WTC11 (cell line): ENCODE data around the gene RSPH9. TPM values are rescaled to one million over a fixed set of nuclear protein-coding genes. Genes with fewer than 3 reads are reported as not detected.

Experiments
- ATAC-seq: fragments of 200-7000 bp; cut with Tn5 transposase; 2 replicates; pipeline ENCODE4 v1.10.0; 2021; ENCODE audit warnings: mild to moderate bottlenecking, moderate library complexity
- CTCF ChIA-PET: fragments of 300-600 bp; sonication (Branson Sonifier 250); formaldehyde crosslinking; loops from one replicate; lab custom pipeline; 2021; ENCODE audit warnings: antibody characterized with exemption; lab: Charles Lee
- POLR2A ChIA-PET: fragments of 350-600 bp; sonication (Branson Sonifier 250); formaldehyde crosslinking; loops from one replicate; lab custom pipeline; 2021; ENCODE audit warnings: antibody characterized with exemption; lab: Charles Lee
- DNase-seq: peaks from one replicate; pipeline ENCODE4 v3.0.0; 2021; ENCODE audit warnings: low spot score
- H3K27ac Mint-ChIP-seq: 2 replicates; pipeline ENCODE4 v1.8.0; 2021; ENCODE audit warnings: mixed read lengths
- H3K27me3 Mint-ChIP-seq: 2 replicates; pipeline ENCODE4 v1.8.0; 2021; ENCODE audit warnings: low read depth, mild to moderate bottlenecking, moderate library complexity, mixed read lengths
- H3K36me3 Mint-ChIP-seq: 2 replicates; pipeline ENCODE4 v1.8.0; 2021; ENCODE audit warnings: mixed read lengths
- H3K4me1 Mint-ChIP-seq: 2 replicates; pipeline ENCODE4 v1.8.0; 2022; ENCODE audit warnings: mixed read lengths
- H3K4me3 Mint-ChIP-seq: 2 replicates; pipeline ENCODE4 v1.8.0; 2021; ENCODE audit warnings: mild to moderate bottlenecking, moderate library complexity, mixed read lengths
- H3K9me3 Mint-ChIP-seq: 2 replicates; pipeline ENCODE4 v1.8.0; 2021; ENCODE audit warnings: mixed read lengths
- ATF2 ChIP-seq: sonication (generic); formaldehyde crosslinking; IDR thresholded peaks from 2 replicates; pipeline ENCODE4 v1.8.1; 2022; ENCODE audit warnings: low read depth, missing genetic modification reagents, borderline replicate concordance
- ATF3 ChIP-seq: sonication (generic); formaldehyde crosslinking; conservative IDR thresholded peaks from 2 replicates; pipeline ENCODE4 v1.8.1; 2022; ENCODE audit warnings: mild to moderate bottlenecking, missing genetic modification reagents
- CTCF ChIP-seq: fragments of 200-600 bp; IDR thresholded peaks from 2 replicates; pipeline ENCODE4 v1.8.0; 2022; ENCODE audit warnings: antibody characterized with exemption
- HMGXB4 ChIP-seq: sonication (generic); formaldehyde crosslinking; IDR thresholded peaks from 2 replicates; pipeline ENCODE4 v1.8.1; 2023; ENCODE audit warnings: mild to moderate bottlenecking, moderate library complexity, missing genetic modification reagents
- OVOL2 ChIP-seq: fragments of 250-450 bp; sonication (Bioruptor Pico); IDR thresholded peaks from 2 replicates; pipeline ENCODE4 v1.9.0; 2021; ENCODE audit warnings: mild to moderate bottlenecking, borderline replicate concordance
- PRDM15 ChIP-seq: sonication (generic); formaldehyde crosslinking; IDR thresholded peaks from 2 replicates; pipeline ENCODE4 v1.8.0; 2022; ENCODE audit warnings: missing genetic modification reagents
- RELA ChIP-seq: sonication (generic); formaldehyde crosslinking; IDR thresholded peaks from 2 replicates; pipeline ENCODE4 v1.8.1; 2022; ENCODE audit warnings: missing genetic modification reagents, mild to moderate bottlenecking, borderline replicate concordance
- STAT6 ChIP-seq: sonication (generic); formaldehyde crosslinking; conservative IDR thresholded peaks from 2 replicates; pipeline ENCODE4 v1.8.1; 2023; ENCODE audit warnings: mild to moderate bottlenecking, low read depth, missing genetic modification reagents, moderate library complexity
- USF1 ChIP-seq: sonication (generic); formaldehyde crosslinking; IDR thresholded peaks from 2 replicates; pipeline ENCODE4 v1.8.0; 2022; ENCODE audit warnings: mild to moderate bottlenecking, missing genetic modification reagents
- ZMAT4 ChIP-seq: fragments of 250-450 bp; sonication (Bioruptor Pico); IDR thresholded peaks from 2 replicates; pipeline ENCODE4 v1.9.0; 2021; ENCODE audit warnings: mild to moderate bottlenecking
- ZNF281 ChIP-seq: sonication (generic); formaldehyde crosslinking; IDR thresholded peaks from 2 replicates; pipeline ENCODE4 v1.8.0; 2023; ENCODE audit warnings: mild to moderate bottlenecking, missing genetic modification reagents
- ZNF317 ChIP-seq: sonication (generic); formaldehyde crosslinking; IDR thresholded peaks from 2 replicates; pipeline ENCODE4 v1.8.1; 2023; ENCODE audit warnings: low read depth, mild to moderate bottlenecking, moderate library complexity, missing genetic modification reagents, borderline replicate concordance
- ZSCAN18 ChIP-seq: fragments of 250-450 bp; sonication (Bioruptor Pico); IDR thresholded peaks from 2 replicates; pipeline ENCODE4 v2.1.2; 2022; ENCODE audit warnings: mild to moderate bottlenecking, moderate library complexity
- total RNA-seq: library from RNA; stranded (reverse); gene quantifications from 3 replicates; pipeline ENCODE4 v1.2.3, GENCODE V29; 2021

RSPH9 gene
- total RNA-seq, 1 experiment from 2014 or later: 0.35 TPM

- TF ChIP-seq OVOL2 (CRISPR knock-in tag) (no peak), ATF2 (CRISPR knock-in tag) (no peak), ZMAT4 (CRISPR knock-in tag) (no peak), CTCF (no peak), STAT6 (CRISPR knock-in tag) (no peak), ZNF317 (CRISPR knock-in tag) (no peak), RELA (CRISPR knock-in tag) (no peak), HMGXB4 (CRISPR knock-in tag) (no peak), ZNF281 (no peak), ATF3 (CRISPR knock-in tag) (no peak), ZSCAN18 (CRISPR knock-in tag) (no peak), USF1 (no peak), PRDM15 (no peak)
- peaks cover 15% of the 10 kb centered on the region for H3K4me1 Mint-ChIP-seq
- no peak overlapping the region for H3K27ac Mint-ChIP-seq
- DNase-seq (no peak), ATAC-seq (no peak)
- CTCF ChIA-PET: interaction anchor here (1.7 kb wide), 1 partner anchor 51 kb away, joined by 5 read pairs; no protein-coding TSS in a partner anchor
- no peaks in the 10 kb centered on the region for H3K36me3 Mint-ChIP-seq
- H3K9me3 Mint-ChIP-seq: no peaks in the 10 kb centered on the region
- POLR2A ChIA-PET: no interaction called here
- H3K4me3 Mint-ChIP-seq: no peak overlapping the region
- H3K27me3 Mint-ChIP-seq: no peaks in the 10 kb centered on the region; the same call in 1 of the 2 replicates
These were observed 73.7 kb downstream of the RSPH9 start for GRCh38 chr6:43718387-43719105.
